ENCODE results near the gene C6orf89.

C6orf89 gene

DNA sequence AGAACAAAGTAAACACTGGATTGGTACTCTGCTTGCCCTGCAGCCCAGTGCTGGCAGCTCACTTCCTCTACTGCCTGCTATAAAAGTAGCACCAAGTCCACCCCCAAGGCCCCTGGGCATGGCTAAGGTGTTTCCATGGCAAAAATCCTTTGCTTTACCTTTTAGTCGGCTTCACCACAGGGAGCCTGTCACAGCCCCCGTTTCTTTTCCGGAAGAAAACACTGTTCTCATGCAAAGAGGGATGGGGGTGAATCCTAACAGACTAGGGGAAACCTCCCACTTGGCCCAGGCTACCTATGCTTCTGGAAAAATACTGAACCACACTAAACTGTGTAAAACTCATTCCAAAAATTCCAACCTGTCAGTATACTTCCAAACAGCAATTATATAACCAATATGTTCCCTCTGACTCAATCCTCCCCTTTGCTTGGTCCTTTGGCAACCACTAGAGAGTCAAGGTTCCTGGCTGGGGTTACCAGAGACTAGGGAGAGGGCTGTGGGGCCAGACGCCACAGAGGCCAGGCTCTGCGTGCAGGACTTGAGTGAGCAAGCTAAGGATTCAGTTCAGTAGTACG is 27.3 kb upstream of the C6orf89 start:
- TF ChIP-seq GABPA (IDR thresholded peaks at IDR 0.05; ENCODE audit: low read depth) (no peak), POLR2AphosphoS5 (IDR thresholded peaks at IDR 0.05; ENCODE audit: low read depth) (no peak), SPI1 (IDR thresholded peaks at IDR 0.05; ENCODE audit: borderline replicate concordance, low read depth) (no peak)
- TF ChIP-seq, protein P1, sequence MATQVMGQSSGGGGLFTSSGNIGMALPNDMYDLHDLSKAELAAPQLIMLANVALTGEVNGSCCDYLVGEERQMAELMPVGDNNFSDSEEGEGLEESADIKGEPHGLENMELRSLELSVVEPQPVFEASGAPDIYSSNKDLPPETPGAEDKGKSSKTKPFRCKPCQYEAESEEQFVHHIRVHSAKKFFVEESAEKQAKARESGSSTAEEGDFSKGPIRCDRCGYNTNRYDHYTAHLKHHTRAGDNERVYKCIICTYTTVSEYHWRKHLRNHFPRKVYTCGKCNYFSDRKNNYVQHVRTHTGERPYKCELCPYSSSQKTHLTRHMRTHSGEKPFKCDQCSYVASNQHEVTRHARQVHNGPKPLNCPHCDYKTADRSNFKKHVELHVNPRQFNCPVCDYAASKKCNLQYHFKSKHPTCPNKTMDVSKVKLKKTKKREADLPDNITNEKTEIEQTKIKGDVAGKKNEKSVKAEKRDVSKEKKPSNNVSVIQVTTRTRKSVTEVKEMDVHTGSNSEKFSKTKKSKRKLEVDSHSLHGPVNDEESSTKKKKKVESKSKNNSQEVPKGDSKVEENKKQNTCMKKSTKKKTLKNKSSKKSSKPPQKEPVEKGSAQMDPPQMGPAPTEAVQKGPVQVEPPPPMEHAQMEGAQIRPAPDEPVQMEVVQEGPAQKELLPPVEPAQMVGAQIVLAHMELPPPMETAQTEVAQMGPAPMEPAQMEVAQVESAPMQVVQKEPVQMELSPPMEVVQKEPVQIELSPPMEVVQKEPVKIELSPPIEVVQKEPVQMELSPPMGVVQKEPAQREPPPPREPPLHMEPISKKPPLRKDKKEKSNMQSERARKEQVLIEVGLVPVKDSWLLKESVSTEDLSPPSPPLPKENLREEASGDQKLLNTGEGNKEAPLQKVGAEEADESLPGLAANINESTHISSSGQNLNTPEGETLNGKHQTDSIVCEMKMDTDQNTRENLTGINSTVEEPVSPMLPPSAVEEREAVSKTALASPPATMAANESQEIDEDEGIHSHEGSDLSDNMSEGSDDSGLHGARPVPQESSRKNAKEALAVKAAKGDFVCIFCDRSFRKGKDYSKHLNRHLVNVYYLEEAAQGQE (IDR thresholded peaks at IDR 0.05; ENCODE audit: insufficient replicate concordance, low read depth), result no peak
- TF ChIP-seq, protein P2, sequence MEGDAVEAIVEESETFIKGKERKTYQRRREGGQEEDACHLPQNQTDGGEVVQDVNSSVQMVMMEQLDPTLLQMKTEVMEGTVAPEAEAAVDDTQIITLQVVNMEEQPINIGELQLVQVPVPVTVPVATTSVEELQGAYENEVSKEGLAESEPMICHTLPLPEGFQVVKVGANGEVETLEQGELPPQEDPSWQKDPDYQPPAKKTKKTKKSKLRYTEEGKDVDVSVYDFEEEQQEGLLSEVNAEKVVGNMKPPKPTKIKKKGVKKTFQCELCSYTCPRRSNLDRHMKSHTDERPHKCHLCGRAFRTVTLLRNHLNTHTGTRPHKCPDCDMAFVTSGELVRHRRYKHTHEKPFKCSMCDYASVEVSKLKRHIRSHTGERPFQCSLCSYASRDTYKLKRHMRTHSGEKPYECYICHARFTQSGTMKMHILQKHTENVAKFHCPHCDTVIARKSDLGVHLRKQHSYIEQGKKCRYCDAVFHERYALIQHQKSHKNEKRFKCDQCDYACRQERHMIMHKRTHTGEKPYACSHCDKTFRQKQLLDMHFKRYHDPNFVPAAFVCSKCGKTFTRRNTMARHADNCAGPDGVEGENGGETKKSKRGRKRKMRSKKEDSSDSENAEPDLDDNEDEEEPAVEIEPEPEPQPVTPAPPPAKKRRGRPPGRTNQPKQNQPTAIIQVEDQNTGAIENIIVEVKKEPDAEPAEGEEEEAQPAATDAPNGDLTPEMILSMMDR (IDR thresholded peaks at IDR 0.05; ENCODE audit: insufficient read depth, low read length), result no peak
- DNase-seq (ENCODE audit: low read depth in 1 of 2, low spot score in 1 of 2), result no peak
- Histone ChIP-seq H3K4me3 (replicated peaks; ENCODE audit: insufficient read depth, low read length) (no peak overlapping the region), H3K27ac (replicated peaks) (no peak overlapping the region), H3K27me3 (ENCODE audit: insufficient read depth, poor library complexity, severe bottlenecking) (no peaks in the 10 kb centered on the region)

DNA sequence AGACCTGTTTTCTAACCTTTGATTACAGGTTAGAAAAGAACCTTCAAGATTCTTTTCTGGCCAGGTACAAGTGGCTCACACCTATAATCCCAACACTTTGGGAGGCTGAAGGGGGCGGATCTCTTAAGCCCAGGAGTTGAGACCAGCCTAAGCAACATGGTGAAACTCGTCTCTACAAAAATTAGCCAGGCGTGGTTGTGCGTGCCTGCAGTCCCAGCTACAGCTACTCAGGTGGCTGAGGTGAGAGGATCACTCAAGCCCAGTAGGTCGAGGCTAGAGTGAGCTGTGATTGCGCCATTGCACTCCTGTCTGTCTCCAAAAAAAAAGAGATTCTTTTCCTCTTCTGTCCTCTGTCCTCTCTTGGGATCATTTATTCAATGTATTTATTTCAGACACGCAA is 25.6 kb upstream of the C6orf89 start:
- Histone ChIP-seq H3K27ac (replicated peaks) (no peak overlapping the region), H3K27me3 (ENCODE audit: insufficient read depth, poor library complexity, severe bottlenecking) (no peaks in the 10 kb centered on the region), H3K4me3 (replicated peaks; ENCODE audit: insufficient read depth, low read length) (no peak overlapping the region)
- no peak for DNase-seq (ENCODE audit: low read depth in 1 of 2, low spot score in 1 of 2)
- TF ChIP-seq SPI1 (IDR thresholded peaks at IDR 0.05; ENCODE audit: borderline replicate concordance, low read depth) (no peak), GABPA (IDR thresholded peaks at IDR 0.05; ENCODE audit: low read depth) (no peak), POLR2AphosphoS5 (IDR thresholded peaks at IDR 0.05; ENCODE audit: low read depth) (no peak)
- TF ChIP-seq, protein P1 (IDR thresholded peaks at IDR 0.05; ENCODE audit: insufficient replicate concordance, low read depth), result no peak
- TF ChIP-seq, protein P2 (IDR thresholded peaks at IDR 0.05; ENCODE audit: insufficient read depth, low read length), result no peak

DNA sequence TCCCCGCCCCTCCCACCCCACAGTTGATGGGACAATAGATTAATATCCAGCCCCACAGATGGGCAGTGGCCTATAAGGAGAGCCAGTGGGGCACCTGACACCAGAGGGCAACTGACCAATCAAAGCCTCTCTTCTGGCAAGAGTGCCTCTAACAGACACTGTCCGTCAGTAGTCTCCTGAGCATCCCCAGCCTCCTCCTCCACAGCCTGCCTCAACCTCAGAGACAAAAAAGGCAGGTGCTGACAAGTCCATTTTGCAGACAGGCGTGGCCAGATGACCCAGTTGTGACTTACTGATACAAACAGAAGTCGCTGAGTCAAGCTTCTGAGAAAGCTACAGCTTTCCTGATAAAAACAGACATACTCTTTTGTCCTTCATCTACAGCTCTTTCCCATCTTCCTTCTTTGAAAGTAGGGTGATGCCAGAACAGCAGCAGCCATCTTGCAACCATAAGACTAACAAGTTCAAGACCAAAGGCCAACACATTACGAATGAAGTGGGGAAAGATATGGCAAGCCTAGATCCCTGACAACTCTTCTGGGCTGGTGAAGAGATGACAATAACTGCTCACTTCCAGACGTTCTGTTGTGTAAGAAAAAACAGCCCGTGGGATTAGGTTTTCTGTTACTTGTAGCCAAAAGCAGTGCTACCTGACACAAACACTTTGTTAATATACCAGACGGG is 23.4 kb upstream of the C6orf89 start:
- Histone ChIP-seq H3K27me3 (ENCODE audit: insufficient read depth, poor library complexity, severe bottlenecking) (no peaks in the 10 kb centered on the region), H3K4me3 (replicated peaks; ENCODE audit: insufficient read depth, low read length) (no peak overlapping the region), H3K27ac (replicated peaks) (no peak overlapping the region)
- TF ChIP-seq, protein P2 (IDR thresholded peaks at IDR 0.05; ENCODE audit: insufficient read depth, low read length), result no peak
- TF ChIP-seq POLR2AphosphoS5 (IDR thresholded peaks at IDR 0.05; ENCODE audit: low read depth) (no peak), GABPA (IDR thresholded peaks at IDR 0.05; ENCODE audit: low read depth) (no peak), SPI1 (IDR thresholded peaks at IDR 0.05; ENCODE audit: borderline replicate concordance, low read depth) (no peak)
- TF ChIP-seq, protein P1 (IDR thresholded peaks at IDR 0.05; ENCODE audit: insufficient replicate concordance, low read depth), result no peak
- DNase-seq (ENCODE audit: low read depth in 1 of 2, low spot score in 1 of 2), result no peak

Measured in HL-60 (cell line).